Activated CD4-positive, alpha-beta T cell treated with anti-CD3 and anti-CD28 coated beads for 36 hours (primary cell): Measurements from ENCODE around the gene MYH6. TPM values are rescaled to one million over a fixed set of nuclear protein-coding genes. Genes with fewer than 3 reads are reported as not detected.

Source experiments
- ATAC-seq: fragments of 200-7000 bp; cut with Tn5 transposase; one replicate; pipeline ENCODE4 v1.10.0; 2021; ENCODE audit warnings: mild to moderate bottlenecking, moderate library complexity
- CTCF ChIA-PET: fragments of 350-600 bp; sonication (Branson Sonifier 250); formaldehyde crosslinking; loops from one replicate; lab custom pipeline; 2021; ENCODE audit warnings: antibody characterized with exemption; lab: Charles Lee
- POLR2A ChIA-PET: fragments of 350-600 bp; sonication (Branson Sonifier 250); formaldehyde crosslinking; loops from one replicate; lab custom pipeline; 2021; ENCODE audit warnings: antibody characterized with exemption, inconsistent platforms; lab: Charles Lee
- DNase-seq: peaks from one replicate; pipeline ENCODE4 v3.0.0-alpha.2; 2020
- H3K27ac Mint-ChIP-seq: one replicate; pipeline ENCODE4 v1.8.0; 2021; ENCODE audit warnings: mixed read lengths
- H3K27me3 Mint-ChIP-seq: one replicate; pipeline ENCODE4 v1.8.0; 2021; ENCODE audit warnings: mixed read lengths
- H3K36me3 Mint-ChIP-seq: one replicate; pipeline ENCODE4 v1.8.0; 2021; ENCODE audit warnings: low read depth, mixed read lengths
- H3K4me1 Mint-ChIP-seq: one replicate; pipeline ENCODE4 v1.8.0; 2021; ENCODE audit warnings: mixed read lengths
- H3K4me3 Mint-ChIP-seq: one replicate; pipeline ENCODE4 v1.8.0; 2021; ENCODE audit warnings: mild to moderate bottlenecking, moderate library complexity, mixed read lengths
- H3K9me3 Mint-ChIP-seq: one replicate; pipeline ENCODE4 v1.8.0; 2021; ENCODE audit warnings: low read depth, mixed read lengths
- intact Hi-C, 2 experiments: fragments of 100-400 bp; cut with DNase I in 1 of 2; cut with micrococcal nuclease in 1 of 2; formaldehyde crosslinking; loops; one replicate each; pipeline versions ENCODE4 v1.14.2 to v1.15.1; 2022 to 2024; cut with DNase I, micrococcal nuclease
- total RNA-seq, 2 experiments: library from RNA; stranded (reverse); gene quantifications; one replicate each; pipeline ENCODE4 v1.2.3, GENCODE V29; 2021

Gene MYH6
- total RNA-seq, 2 experiments from 2014 or later, result 0.14 to 0.16 TPM

DNA sequence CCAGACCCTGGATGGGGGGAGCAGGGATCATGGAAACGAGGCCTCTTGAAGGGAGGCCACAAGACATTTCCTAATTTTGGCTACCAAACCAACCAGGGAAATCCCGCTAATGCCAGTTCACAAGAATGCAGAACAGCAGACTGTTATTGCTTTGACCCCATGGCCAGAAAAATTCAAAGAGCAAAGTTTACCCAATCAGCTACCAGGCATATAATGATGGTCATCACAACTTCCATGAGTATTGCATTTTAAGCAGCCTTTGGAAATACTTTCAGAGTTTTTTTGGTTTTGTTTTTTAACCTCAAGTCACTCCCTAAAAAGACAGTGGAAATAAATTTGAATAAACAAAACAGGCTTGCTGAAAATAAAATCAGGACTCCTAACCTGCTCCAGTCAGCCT is 35.6 kb downstream of the MYH6 start, which contains the start of gene IL25:
TSS of gene IL25 (plus strand) at position 301 of the 400 bp plus-strand sequence.
- Mint-ChIP-seq H3K27me3 (peaks cover 2% of the 10 kb centered on the region), H3K36me3 (no peaks in the 10 kb centered on the region), H3K27ac (no peak within 1 kb of the TSS), H3K4me3 (no peak within 1 kb of the TSS), H3K9me3 (no peaks in the 10 kb centered on the region), H3K4me1 (no peaks in the 10 kb centered on the region)
- ChIA-PET CTCF (interaction anchor here (0.7 kb wide), 1 partner anchor 18 kb away, joined by 4 read pairs; no protein-coding TSS in a partner anchor), POLR2A (no interaction called here)
- intact Hi-C loops, result no loop called here
- DNase-seq (no peak), ATAC-seq (no peak)

DNA sequence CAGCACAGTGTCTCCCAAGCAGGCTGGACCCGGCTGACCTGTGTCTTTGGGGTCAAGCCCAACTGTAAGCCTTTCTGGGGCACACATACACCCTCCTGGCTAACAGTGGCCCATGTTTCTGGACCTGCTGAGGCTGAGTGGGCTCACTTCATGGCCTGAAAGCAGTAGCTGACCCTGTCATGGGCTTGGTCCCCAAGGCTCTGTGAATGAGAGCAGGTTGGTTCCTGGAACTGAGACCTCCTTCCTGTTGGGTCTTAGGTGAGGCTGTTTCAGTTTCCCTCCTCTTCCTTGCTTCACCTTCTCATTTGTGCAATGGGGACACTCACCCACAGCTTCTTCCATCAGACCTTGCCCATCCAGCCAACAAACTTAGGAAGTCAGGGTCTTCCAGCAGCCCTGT is 36.2 kb downstream of the MYH6 start:
- Mint-ChIP-seq H3K27ac (no peak overlapping the region), H3K4me3 (no peak overlapping the region), H3K4me1 (no peaks in the 10 kb centered on the region), H3K27me3 (peaks cover 5% of the 10 kb centered on the region), H3K9me3 (no peaks in the 10 kb centered on the region), H3K36me3 (no peaks in the 10 kb centered on the region)
- DNase-seq (no peak), ATAC-seq (no peak)
- intact Hi-C loops, result no loop called here
- ChIA-PET POLR2A (no interaction called here), CTCF (interaction anchor here (0.7 kb wide), 1 partner anchor 18 kb away, joined by 4 read pairs; no protein-coding TSS in a partner anchor)

DNA sequence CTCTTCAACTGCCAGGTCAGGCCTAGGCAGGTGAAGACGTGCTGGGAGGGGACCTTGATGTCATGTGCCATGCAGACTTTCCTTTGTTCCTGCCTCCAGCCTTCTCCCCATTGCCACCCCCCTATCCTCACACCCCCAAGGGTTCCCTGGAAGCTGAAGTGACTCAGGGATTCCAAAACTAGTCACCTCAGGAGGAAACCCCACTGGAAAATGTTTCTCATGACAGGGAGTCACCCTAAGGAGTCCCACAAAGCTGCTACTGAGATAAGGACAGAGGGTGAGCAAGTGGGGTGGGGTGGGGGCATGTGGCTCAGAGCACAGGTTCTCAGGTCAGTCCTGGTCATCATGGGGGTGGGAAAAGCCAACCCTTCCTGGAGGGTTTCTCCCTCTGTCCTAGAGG is 37.9 kb downstream of the MYH6 start:
- intact Hi-C loops, result no loop called here
- CTCF ChIA-PET, result interaction anchor here (0.7 kb wide), 1 partner anchor 98 kb away, joined by 3 read pairs; no protein-coding TSS in a partner anchor
- H3K36me3 Mint-ChIP-seq, result no peaks in the 10 kb centered on the region
- POLR2A ChIA-PET, result no interaction called here
- H3K27ac Mint-ChIP-seq, result no peak overlapping the region
- no peaks in the 10 kb centered on the region for H3K4me1 Mint-ChIP-seq
- no peaks in the 10 kb centered on the region for H3K9me3 Mint-ChIP-seq
- peaks cover 10% of the 10 kb centered on the region for H3K27me3 Mint-ChIP-seq
- no peak for ATAC-seq
- no peak overlapping the region for H3K4me3 Mint-ChIP-seq
- no peak for DNase-seq

DNA sequence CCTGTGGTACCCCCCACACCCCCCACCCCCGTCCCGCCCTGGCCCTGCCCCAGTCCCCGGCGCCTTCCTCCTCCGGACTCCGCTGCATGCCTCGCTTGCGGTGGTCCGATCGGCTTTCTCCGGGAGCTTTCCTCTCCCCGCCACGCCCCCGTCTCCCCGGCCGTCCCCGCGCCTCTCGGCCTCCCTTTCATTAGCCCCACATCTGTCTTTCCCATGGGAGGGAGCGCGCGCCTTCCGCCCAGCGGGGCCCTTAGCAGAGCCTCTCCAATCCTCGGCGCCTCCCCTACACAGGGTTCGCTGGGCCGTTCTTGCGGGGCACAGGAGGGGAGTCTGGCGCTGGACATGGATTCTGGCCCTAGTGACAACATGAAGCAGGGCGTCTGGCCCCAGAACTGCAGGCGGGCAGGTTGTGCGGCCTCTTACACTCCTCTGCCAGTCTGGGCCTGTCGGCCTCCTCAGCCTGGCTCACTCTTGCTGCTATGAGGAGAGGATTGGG is 41.6 kb downstream of the MYH6 start:
- ChIA-PET POLR2A (no interaction called here), CTCF (interaction anchor here (1.2 kb wide), 1 partner anchor 10 kb away, joined by 3 read pairs; no protein-coding TSS in a partner anchor)
- Mint-ChIP-seq H3K4me1 (peaks cover 5% of the 10 kb centered on the region), H3K9me3 (no peaks in the 10 kb centered on the region), H3K27me3 (peaks cover 20% of the 10 kb centered on the region), H3K4me3 (no peak overlapping the region), H3K36me3 (no peaks in the 10 kb centered on the region), H3K27ac (no peak overlapping the region)
- intact Hi-C loops, result no loop called here
- no peak for DNase-seq
- ATAC-seq, result no peak

DNA sequence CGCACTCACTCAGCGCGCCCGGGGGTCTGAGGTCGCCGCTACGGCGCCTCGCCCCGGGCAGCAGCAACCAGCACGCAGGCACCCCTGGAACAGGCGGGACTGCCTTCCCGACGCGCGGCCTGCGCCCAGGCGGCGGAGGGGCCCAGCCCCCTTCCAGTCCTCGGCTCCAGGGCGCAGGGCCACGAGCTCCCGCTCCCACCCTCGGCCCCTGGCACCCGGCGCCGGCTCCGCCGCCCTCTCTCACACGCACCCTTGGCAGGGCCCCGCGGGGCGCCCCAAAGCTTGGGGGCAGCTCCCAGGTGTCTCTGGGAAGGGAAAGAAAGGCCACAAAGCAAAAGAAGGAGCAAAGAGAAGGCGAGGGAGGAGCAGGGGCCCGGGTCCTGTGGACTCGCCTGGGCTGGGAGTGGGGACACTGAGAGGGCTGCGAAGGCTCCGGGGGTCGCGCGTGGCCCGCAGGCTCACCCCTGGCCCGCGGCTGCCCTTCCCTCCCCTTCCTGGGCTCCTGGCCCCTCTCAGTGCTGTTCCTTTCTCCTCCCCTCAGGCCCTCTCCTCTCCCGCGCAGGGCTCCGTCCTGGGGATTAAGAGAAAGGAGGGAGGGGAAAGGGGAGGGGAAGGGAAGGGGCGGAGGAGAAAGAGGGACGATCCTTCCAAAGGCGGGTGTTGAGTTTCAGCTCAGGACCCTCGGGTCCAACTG is 42.2 kb downstream of the MYH6 start:
- Mint-ChIP-seq H3K9me3 (no peaks in the 10 kb centered on the region), H3K27me3 (peaks cover 22% of the 10 kb centered on the region), H3K4me3 (no peak overlapping the region), H3K4me1 (peaks cover 11% of the 10 kb centered on the region), H3K27ac (no peak overlapping the region), H3K36me3 (no peaks in the 10 kb centered on the region)
- ATAC-seq, result no peak
- intact Hi-C loops, result no loop called here
- DNase-seq, result no peak
- POLR2A ChIA-PET, result no interaction called here
- CTCF ChIA-PET, result no interaction called here

DNA sequence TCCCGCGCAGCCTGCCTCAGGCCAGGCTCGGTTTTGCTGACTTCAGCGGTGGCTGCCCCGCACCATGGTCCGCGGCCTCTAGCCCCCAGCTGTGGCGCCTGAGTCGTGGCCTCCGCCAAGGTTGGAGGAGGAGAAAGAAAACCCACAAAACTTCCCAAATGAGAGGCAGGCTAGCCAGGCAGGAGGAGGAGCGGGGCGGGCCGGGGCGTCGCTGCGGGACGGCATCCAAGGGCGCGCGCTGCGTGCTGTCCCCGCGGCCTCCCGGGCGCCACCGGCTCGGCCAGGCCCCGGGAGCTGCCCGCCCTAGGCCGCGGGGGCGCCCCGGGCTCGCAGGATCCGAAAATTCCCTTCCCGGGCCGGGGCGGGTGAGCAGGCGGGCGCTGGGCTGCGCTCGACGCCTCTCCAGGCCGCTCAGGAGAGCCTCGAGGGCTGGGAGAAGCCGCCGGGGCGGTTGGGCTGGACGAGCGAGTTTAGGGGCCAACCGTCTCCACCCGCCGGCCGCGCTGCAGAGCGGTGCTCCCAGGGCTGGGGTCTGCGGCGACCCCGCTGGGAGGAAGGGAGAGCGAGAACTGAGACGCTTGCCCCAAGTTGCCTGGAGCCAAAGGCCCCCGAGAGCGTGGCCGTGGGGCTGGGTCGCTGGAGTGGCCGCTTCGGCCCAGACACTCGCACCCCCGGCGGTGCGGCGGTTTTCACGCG is 42.9 kb downstream of the MYH6 start, which contains the start of gene EFS:
TSS of gene EFS (minus strand) at position 137 of the 696 bp plus-strand sequence. CDS start 147 bp downstream, outside the sequence.
- H3K27me3 Mint-ChIP-seq, result peaks cover 23% of the 10 kb centered on the region
- no peak within 1 kb of the TSS for H3K27ac Mint-ChIP-seq
- intact Hi-C loops, result no loop called here
- H3K36me3 Mint-ChIP-seq, result no peaks in the 10 kb centered on the region
- ChIA-PET CTCF (no interaction called here), POLR2A (no interaction called here)
- H3K9me3 Mint-ChIP-seq, result no peaks in the 10 kb centered on the region
- peaks cover 11% of the 10 kb centered on the region for H3K4me1 Mint-ChIP-seq
- H3K4me3 Mint-ChIP-seq, result no peak within 1 kb of the TSS
- ATAC-seq, result no peak
- DNase-seq, result no peak

DNA sequence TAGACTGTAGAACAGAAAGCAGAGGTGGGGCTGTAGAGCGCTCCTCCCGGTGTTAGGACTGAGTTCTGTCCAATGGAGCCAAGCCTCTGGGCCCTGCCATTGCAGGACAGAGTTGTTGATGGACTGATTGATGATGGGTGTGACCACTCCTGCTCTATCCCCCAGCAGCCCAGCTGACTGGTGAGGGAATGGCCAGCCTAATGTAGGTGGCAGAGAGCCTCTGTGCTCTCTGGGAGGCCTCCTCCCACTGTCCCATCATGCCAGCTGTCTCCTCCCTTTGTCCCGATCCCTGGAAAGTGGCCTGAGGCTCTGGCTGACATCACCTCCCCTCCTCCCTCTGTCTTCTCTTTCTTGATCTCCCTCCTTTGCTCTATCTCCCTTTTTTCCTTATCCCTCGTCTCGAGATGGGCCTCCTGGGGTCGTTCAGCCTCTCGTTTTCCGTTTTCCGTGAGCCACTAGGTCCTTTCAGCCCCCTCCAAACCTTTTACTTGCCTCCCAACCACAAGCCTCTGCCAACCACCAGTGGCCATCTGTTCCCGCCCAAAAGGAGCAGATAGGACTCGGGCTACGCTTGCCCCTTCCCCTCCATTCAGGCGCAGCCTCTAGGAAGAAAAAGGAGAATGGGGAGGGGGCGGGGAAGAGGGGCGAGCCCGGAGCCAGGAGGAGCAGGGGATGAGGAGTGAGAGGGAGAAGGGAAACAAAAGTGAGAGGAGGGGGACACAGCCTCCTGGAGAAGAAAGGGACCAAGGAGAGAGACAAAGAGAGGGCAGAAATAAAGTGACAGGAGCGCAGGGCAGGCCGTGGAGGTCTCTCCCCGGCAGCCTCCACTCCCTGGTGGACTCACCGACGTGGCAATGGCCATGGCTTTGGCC is 43.7 kb downstream of the MYH6 start:
- Mint-ChIP-seq H3K4me1 (peaks cover 11% of the 10 kb centered on the region), H3K4me3 (no peak overlapping the region), H3K27ac (no peak overlapping the region), H3K36me3 (no peaks in the 10 kb centered on the region), H3K27me3 (peaks cover 23% of the 10 kb centered on the region), H3K9me3 (no peaks in the 10 kb centered on the region)
- intact Hi-C loops, result no loop called here
- ATAC-seq (no peak), DNase-seq (no peak)
- ChIA-PET POLR2A (no interaction called here), CTCF (interaction anchor here (0.7 kb wide), 1 partner anchor 86 kb away, joined by 3 read pairs; no protein-coding TSS in a partner anchor)

DNA sequence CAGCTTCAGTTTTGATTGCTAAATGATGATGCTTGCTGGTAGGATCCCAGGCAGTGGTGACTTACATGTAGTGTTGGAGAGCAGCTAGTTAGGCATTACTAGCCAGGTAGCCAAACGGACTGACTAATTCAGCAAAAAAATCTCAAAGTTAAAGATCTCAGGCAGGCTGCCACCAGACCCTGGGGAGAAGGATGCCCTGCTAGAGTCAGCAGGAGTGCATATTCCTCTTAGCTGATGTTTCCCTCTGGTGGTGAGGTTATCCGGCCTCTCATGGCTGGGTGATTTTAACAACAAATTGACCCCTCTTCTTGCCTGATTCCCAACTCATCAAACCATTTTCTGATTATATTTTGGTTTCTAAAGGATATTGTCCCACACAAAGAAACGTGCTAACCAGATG is 45.9 kb downstream of the MYH6 start:
- Mint-ChIP-seq H3K9me3 (no peaks in the 10 kb centered on the region), H3K4me1 (peaks cover 11% of the 10 kb centered on the region), H3K27ac (no peak overlapping the region), H3K36me3 (no peaks in the 10 kb centered on the region), H3K4me3 (no peak overlapping the region), H3K27me3 (peaks cover 20% of the 10 kb centered on the region)
- DNase-seq (no peak), ATAC-seq (no peak)
- ChIA-PET CTCF (interaction anchor here (0.7 to 1.2 kb wide), 3 partner anchors 17 to 56 kb away, joined by 3 to 4 read pairs (median 4); partner anchors contain the start of gene BCL2L2), POLR2A (no interaction called here)
- intact Hi-C loops, result no loop called here

DNA sequence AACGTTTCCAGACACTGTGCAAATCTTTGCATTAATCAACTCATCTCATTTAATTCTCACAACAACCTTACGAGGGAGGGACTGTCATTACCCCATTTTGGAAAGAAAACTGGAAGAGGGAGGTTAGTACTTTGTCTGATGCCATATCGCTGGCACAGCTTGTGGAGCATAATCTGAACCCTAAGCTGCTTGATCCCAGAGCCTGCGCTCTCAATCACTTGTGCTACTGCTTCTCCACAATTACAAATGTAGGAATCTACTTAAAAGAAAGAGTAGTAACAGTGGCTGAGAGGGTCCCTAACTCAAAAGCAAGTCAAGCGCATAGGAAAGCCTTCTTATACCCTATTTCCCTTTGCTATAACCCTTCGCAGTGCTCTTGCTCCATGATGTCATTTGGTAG is 46.3 kb downstream of the MYH6 start:
- Mint-ChIP-seq H3K27ac (no peak overlapping the region), H3K9me3 (no peaks in the 10 kb centered on the region), H3K4me3 (no peak overlapping the region), H3K36me3 (no peaks in the 10 kb centered on the region), H3K27me3 (peaks cover 17% of the 10 kb centered on the region), H3K4me1 (peaks cover 11% of the 10 kb centered on the region)
- ChIA-PET POLR2A (no interaction called here), CTCF (interaction anchor here (0.7 to 1.2 kb wide), 3 partner anchors 16 to 55 kb away, joined by 3 to 4 read pairs (median 4); partner anchors contain the start of gene BCL2L2)
- DNase-seq (no peak), ATAC-seq (no peak)
- intact Hi-C loops, result no loop called here

DNA sequence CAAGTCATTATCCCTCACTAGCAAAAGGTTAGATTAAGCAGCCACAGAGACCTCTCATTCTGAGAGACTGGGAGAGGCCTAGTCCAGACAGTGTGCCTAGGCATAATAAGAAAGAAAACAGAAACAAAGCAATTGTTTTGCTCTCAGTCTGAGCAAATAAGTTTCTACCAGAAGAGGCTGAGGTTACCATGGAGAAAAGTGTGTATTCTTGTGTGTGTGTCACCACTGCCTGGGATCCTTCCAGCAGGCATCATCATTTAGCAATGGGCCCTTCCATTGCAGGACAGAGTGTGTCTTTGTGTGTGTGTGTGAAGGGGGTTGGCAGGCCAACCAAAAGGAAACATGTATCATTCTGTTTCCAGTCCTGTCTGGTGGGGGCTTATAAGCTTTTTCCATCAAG is 46.8 kb downstream of the MYH6 start:
- H3K27ac Mint-ChIP-seq, result no peak overlapping the region
- peaks cover 11% of the 10 kb centered on the region for H3K4me1 Mint-ChIP-seq
- CTCF ChIA-PET, result interaction anchor here (1.1 to 1.4 kb wide), 3 partner anchors 16 to 23 kb away, joined by 3 to 4 read pairs (median 4); no protein-coding TSS in a partner anchor

DNA sequence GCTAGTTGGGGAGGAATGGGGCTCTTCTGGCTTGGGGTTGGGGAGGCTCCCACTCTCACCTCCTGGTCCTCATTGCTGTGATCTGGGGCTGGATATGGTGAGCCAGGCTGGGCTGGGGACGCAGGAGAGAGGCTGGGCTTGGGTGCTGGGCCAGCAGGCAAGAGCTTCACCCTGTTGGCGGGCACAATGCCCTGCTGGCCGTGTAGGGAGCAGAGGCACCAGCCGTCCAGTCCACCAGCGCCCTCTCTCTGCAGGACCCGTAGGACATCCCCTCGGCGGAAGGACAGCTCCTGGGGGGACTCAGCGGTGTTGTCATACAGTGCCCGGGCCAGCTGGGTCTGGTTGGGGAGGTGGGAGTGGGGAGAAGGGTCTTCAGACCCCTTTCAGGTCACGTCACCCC is 47.6 kb downstream of the MYH6 start:
- Mint-ChIP-seq H3K27me3 (peaks cover 17% of the 10 kb centered on the region), H3K9me3 (no peaks in the 10 kb centered on the region), H3K27ac (no peak overlapping the region), H3K4me1 (peaks cover 11% of the 10 kb centered on the region), H3K4me3 (no peak overlapping the region), H3K36me3 (no peaks in the 10 kb centered on the region)
- no peak for DNase-seq
- POLR2A ChIA-PET, result no interaction called here
- intact Hi-C loops, result no loop called here
- ATAC-seq, result no peak
- CTCF ChIA-PET, result interaction anchor here (0.6 to 1.4 kb wide), 5 partner anchors 9 to 342 kb away, joined by 3 to 6 read pairs (median 4); no protein-coding TSS in a partner anchor

More for the DNA sequence above, 46.8 kb downstream of the MYH6 start:
- Mint-ChIP-seq H3K9me3 (no peaks in the 10 kb centered on the region), H3K4me3 (no peak overlapping the region), H3K36me3 (no peaks in the 10 kb centered on the region), H3K27me3 (peaks cover 14% of the 10 kb centered on the region)
- POLR2A ChIA-PET, result no interaction called here
- DNase-seq (peak; percentile 27), ATAC-seq (peak; percentile 82)
- intact Hi-C loops, result no loop called here
